ENCODE measurements around the gene LMO1.

Gene LMO1

DNA sequence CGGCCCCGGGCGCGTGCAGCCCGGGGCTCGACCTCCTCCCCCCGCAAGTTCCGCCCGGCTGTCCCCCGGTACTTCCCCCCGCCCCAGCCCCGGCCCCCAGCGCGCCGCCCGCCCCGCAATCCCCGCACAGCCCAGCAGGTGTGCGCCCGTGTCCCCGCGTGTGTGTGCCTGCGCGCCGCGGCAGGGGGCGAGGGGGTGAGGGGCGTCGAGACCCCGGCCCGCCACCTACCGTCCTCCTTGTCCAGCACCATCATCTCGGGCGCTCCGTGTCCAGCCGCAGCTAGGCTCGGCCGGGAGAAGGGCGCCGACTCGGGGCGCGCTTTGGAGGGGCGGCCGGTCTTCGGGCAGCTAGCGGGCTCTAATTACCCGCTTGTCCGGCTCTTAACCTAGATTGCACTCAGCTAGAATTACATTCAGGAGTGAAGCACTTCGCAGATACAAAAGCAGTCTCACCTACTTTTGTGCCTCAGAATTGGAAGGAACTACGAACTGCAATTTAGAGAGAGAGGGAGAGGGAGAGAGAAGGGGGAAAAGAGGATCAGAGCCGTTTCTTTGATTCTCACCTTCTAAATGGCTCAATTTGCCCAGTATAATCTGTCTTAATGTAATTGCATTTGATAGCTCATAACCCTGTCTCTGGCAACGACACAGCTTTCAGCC lies 439 bp downstream of the LMO1 start:
- TF ChIP-seq POLR2A (IDR thresholded peaks at IDR 0.05; ENCODE audit: low read depth, low read length), result no peak
- DNase-seq (ENCODE audit: insufficient read length, low spot score) (no peak), FAIRE-seq (no peak)

DNA sequence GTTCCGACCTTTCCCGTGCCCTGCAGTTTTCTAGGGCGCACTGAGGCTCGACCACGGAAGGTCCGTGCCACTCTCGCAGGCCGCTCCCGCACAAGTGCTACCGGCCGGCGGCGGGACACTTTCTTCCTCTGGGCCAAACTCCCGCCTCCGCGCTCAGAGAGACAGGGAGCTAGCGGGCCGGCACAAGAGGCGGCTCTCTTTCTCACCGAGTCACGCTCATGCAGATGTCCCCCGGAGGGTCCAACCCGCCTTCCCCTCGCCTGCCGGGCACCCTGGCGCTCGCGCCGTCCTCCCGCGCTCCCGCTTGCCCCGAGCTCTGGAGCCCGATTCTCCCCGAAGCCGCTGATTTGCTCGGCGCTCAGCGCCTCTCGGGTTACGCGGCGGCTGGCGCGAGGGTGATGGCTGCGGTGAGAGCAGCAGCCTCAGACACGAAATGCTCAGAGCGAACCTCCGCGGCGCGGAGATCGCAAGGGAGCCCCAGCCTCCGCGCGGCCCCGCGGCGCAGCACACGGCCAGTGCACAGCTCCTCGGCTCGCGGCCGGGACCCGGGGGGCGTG lies 1.0 kb downstream of the LMO1 start:
- no peak for DNase-seq (ENCODE audit: insufficient read length, low spot score)
- TF ChIP-seq POLR2A (IDR thresholded peaks at IDR 0.05; ENCODE audit: low read depth, low read length), result no peak
- FAIRE-seq, result no peak

GRCh38 chr11:8261921-8262551 lies 1.6 kb downstream of the LMO1 start:
- DNase-seq (ENCODE audit: insufficient read length, low spot score) (no peak), FAIRE-seq (no peak)
- TF ChIP-seq POLR2A (IDR thresholded peaks at IDR 0.05; ENCODE audit: low read depth, low read length), result no peak

DNA sequence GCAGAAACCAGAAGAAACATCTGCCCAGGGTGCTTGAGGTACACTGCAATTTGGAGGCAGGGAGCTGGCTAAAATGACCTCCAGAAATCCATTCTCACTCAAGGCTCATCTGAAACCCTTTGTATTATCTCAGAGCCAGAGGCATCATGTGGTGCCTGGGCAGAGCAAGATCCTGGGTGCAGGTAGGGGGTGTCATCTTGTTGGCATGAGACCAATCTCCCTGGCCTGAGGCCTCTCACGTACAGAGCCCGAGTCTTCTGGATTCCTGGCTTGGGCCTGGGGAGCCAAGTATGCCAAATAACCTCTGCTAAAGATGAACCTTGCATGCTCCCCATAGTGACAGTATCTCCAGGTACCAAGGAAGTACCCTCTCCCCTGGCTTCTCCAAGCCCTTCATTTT lies 2.4 kb downstream of the LMO1 start:
- TF ChIP-seq POLR2A (IDR thresholded peaks at IDR 0.05; ENCODE audit: low read depth, low read length), result no peak
- DNase-seq (ENCODE audit: insufficient read length, low spot score) (no peak), FAIRE-seq (no peak)

DNA sequence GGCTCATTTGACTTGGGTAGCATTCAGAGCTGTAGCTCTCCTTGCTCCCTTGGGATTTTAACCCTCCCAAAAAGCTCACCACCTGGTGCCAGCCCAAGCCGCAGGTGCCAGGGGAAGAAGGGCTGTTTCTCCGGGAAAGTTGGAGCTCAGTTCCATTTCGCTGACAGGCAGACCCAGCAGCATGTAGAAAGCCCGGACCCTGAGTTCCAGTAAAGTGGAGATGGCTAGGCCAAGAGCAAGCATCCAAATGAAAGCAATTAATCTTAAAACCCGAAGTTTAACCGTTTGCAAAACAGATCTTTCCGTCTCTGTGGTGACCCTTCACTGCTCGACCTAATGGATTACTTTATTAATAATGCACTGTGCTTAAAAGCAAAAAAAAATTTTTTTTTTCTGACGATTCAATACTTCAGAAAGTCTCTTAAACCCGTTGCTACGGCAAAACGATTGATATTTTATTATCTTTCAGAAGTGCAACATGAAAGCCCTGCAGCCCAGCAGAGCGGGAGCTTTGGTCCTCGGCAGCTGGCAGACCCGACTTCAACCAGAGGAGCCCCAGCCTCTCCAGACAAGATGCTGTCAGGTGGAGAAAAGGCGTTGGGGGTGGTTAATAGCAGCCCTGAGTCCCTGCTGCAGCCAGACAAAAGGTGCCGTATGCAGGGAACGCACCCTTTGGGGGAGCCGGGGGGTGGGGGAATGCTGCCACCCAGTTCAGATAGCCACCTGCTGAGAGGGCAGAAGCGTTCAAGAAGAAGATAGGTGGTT lies 3.3 kb downstream of the LMO1 start:
- FAIRE-seq (no peak), DNase-seq (ENCODE audit: insufficient read length, low spot score) (no peak)
- TF ChIP-seq POLR2A (IDR thresholded peaks at IDR 0.05; ENCODE audit: low read depth, low read length), result no peak

GRCh38 chr11:8259306-8259959 lies 4.2 kb downstream of the LMO1 start:
- FAIRE-seq (no peak), DNase-seq (ENCODE audit: insufficient read length, low spot score) (no peak)
- TF ChIP-seq POLR2A (IDR thresholded peaks at IDR 0.05; ENCODE audit: low read depth, low read length), result no peak

GRCh38 chr11:8258784-8259183 lies 4.9 kb downstream of the LMO1 start:
- FAIRE-seq, result peak; percentile 15
- DNase-seq (ENCODE audit: insufficient read length, low spot score), result peak; percentile 87
- no peak for TF ChIP-seq POLR2A (IDR thresholded peaks at IDR 0.05; ENCODE audit: low read depth, low read length)

DNA sequence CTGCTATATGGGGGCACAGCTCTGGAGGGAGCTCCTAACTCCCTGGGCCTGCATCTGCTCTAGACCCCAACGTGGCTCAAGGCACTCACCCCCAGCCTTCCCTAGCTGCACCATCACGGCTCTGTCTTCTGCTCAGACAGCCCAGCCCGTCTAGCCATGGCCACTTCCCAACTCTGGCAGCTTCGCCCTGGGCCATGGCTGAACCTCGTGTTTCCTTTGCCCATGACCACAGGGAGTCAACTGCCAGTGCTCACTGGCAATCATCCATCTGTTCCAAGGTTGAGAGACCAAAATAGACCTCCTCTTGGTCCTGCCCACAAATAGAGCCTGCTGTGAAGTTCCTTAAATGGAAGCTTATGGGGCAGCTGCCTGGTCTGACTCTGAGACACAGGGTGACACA lies 5.4 kb downstream of the LMO1 start:
- FAIRE-seq (no peak), DNase-seq (ENCODE audit: insufficient read length, low spot score) (no peak)
- TF ChIP-seq POLR2A (IDR thresholded peaks at IDR 0.05; ENCODE audit: low read depth, low read length), result no peak

DNA sequence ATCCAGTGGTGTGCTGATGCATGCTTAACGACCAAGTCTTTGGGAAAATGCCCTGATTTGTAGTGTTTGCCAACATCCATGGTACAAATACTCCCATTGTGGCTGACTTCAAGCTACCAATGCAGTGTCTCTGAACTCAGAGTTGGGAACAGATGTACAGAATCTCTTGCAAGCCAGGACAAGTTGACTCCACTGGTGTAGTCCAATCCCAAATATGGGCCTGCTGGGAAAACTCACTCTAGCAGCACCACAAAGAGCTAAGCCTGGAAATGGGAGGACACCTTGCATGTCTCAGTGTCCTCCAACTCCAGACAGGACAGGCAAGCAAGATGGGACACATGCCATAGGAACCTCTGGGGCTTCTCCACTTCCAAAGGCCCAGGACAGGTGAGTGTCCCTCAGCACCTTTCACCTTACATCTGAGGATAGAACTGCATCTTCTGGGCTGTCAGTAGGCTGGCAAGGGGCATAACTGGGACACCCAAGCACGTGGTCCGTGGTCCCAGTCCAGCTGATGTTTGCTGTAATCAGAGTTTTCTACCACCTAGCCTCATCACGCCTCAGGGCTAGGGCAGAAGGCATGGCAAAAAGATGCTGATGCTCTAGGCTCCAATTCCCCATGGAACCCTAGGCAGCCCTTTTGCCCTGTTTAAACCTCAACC lies 6.5 kb downstream of the LMO1 start:
- DNase-seq (ENCODE audit: insufficient read length, low spot score), result no peak
- FAIRE-seq, result no peak
- TF ChIP-seq POLR2A (IDR thresholded peaks at IDR 0.05; ENCODE audit: low read depth, low read length), result no peak

GRCh38 chr11:8256271-8257002 lies 7.2 kb downstream of the LMO1 start:
- no peak for DNase-seq (ENCODE audit: insufficient read length, low spot score)
- FAIRE-seq, result no peak

DNA sequence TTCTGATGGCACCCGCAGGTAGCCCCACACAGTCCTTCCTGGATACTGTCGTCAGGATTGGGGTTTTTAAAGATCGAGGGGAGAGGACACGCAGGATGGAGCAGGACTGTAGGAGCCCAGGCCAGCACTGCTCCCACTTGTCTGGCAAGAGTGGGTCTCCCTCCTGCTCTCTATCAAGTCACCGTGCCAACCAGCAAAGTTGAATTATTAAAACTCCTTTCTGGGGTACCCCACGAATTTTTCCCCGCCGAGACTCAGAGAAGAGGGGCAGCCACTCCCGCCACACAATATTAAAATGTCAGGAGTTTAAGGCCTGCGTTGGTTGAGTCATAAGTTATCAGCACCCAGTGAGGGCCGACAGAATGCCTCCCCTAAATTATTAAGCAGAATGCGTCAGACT lies 10.1 kb downstream of the LMO1 start:
- DNase-seq (ENCODE audit: insufficient read length, low spot score) (no peak), FAIRE-seq (no peak)
- TF ChIP-seq POLR2A (IDR thresholded peaks at IDR 0.05; ENCODE audit: low read depth, low read length), result no peak

More at GRCh38 chr11:8256271-8257002, 7.2 kb downstream of the LMO1 start:
- no peak for TF ChIP-seq POLR2A (IDR thresholded peaks at IDR 0.05; ENCODE audit: low read depth, low read length)

GRCh38 chr11:8252946-8253345 lies 10.7 kb downstream of the LMO1 start:
- FAIRE-seq, result no peak
- DNase-seq (ENCODE audit: insufficient read length, low spot score), result no peak
- no peak for TF ChIP-seq POLR2A (IDR thresholded peaks at IDR 0.05; ENCODE audit: low read depth, low read length)

- DNase-seq (ENCODE audit: insufficient read length, low spot score) (no peak), FAIRE-seq (no peak)
- TF ChIP-seq POLR2A (IDR thresholded peaks at IDR 0.05; ENCODE audit: low read depth, low read length), result no peak
These were observed 11.3 kb downstream of the LMO1 start for GRCh38 chr11:8252388-8252787.
